Liver (tissue), 9 donors: ENCODE results near the gene DNAJC15. TPM values are rescaled to one million over a fixed set of nuclear protein-coding genes. Genes with fewer than 3 reads are reported as not detected.

Source experiments
- DNase-seq: peaks from one replicate; pipeline ENCODE4 v3.0.0-alpha.2; 2017; ENCODE audit warnings: low spot score
- H3K27ac ChIP-seq, 2 donors: one replicate each; pipeline ENCODE4 v1.7.0; 2013; ENCODE audit warnings: inconsistent platforms in 2 of 2, low read length in 2 of 2, control low read depth in 1 of 2, low read depth in 1 of 2, mild to moderate bottlenecking in 1 of 2
- H3K27me3 ChIP-seq, 4 donors: one replicate each; pipeline versions ENCODE4 v1.6.1 to v1.7.0; 2013; ENCODE audit warnings: low read length in 3 of 4, inconsistent platforms in 1 of 4, mild to moderate bottlenecking in 1 of 4, moderate library complexity in 1 of 4; ENCODE audit not compliant: control insufficient read depth in 4 of 4, insufficient read depth in 4 of 4
- H3K36me3 ChIP-seq, 4 donors: one replicate each; pipeline versions ENCODE4 v1.6.1 to v1.7.0; 2013; ENCODE audit warnings: low read length in 3 of 4, mild to moderate bottlenecking in 3 of 4, low read depth in 1 of 4, moderate library complexity in 1 of 4; ENCODE audit not compliant: control insufficient read depth in 4 of 4, insufficient read depth in 3 of 4
- H3K4me1 ChIP-seq, 4 donors: one replicate each; pipeline versions ENCODE4 v1.6.1 to v1.7.0; 2013; ENCODE audit warnings: low read length in 3 of 4, mild to moderate bottlenecking in 3 of 4, moderate library complexity in 1 of 4; ENCODE audit not compliant: control insufficient read depth in 4 of 4, insufficient read depth in 4 of 4
- H3K4me3 ChIP-seq, 3 donors: one replicate each; pipeline versions ENCODE4 v1.6.1 to v1.7.0; 2013; ENCODE audit warnings: low read length in 3 of 3, control low read depth in 1 of 3, low read depth in 1 of 3, mild to moderate bottlenecking in 1 of 3
- H3K9ac ChIP-seq, 2 donors: one replicate each; pipeline ENCODE4 v1.7.0; 2013; ENCODE audit warnings: low read length in 2 of 2, mild to moderate bottlenecking in 2 of 2, moderate library complexity in 2 of 2, control low read depth in 1 of 2, low read depth in 1 of 2
- H3K9me3 ChIP-seq, 4 donors: one replicate each; pipeline versions ENCODE4 v1.6.1 to v1.7.0; 2013; ENCODE audit warnings: low read length in 3 of 4; ENCODE audit not compliant: control insufficient read depth in 4 of 4
- EGR1 ChIP-seq, 2 donors: IDR thresholded peaks; 2 replicates each; pipeline ENCODE4 v1.6.1; 2016 to 2018; ENCODE audit warnings: antibody characterized with exemption in 2 of 2, low read depth in 2 of 2
- FOXA1 ChIP-seq: IDR thresholded peaks from 2 replicates; pipeline ENCODE4 v1.6.1; 2016; ENCODE audit warnings: antibody characterized with exemption
- FOXA2 ChIP-seq: IDR thresholded peaks from 2 replicates; pipeline ENCODE4 v1.6.1; 2016; ENCODE audit warnings: antibody characterized with exemption
- GABPA ChIP-seq, 2 donors: IDR thresholded peaks in 1 of 2; conservative IDR thresholded peaks in 1 of 2; 2 replicates each; pipeline ENCODE4 v1.6.1; 2016; ENCODE audit warnings: antibody characterized with exemption in 2 of 2, mild to moderate bottlenecking in 1 of 2, moderate library complexity in 1 of 2
- HNF4A ChIP-seq, 2 donors: conservative IDR thresholded peaks; 2 replicates each; pipeline ENCODE4 v1.6.1; 2016; ENCODE audit warnings: antibody characterized with exemption in 2 of 2, mild to moderate bottlenecking in 2 of 2
- HNF4G ChIP-seq: IDR thresholded peaks from 2 replicates; pipeline ENCODE4 v1.6.1; 2016; ENCODE audit warnings: antibody characterized with exemption
- JUND ChIP-seq, 2 donors: IDR thresholded peaks; 2 replicates each; pipeline ENCODE4 v1.6.1; 2016; ENCODE audit warnings: antibody characterized with exemption in 2 of 2
- NR2F2 ChIP-seq: IDR thresholded peaks from 2 replicates; pipeline ENCODE4 v1.6.1; 2016; ENCODE audit warnings: antibody characterized with exemption
- RAD21 ChIP-seq, 2 donors: IDR thresholded peaks; 2 replicates each; pipeline ENCODE4 v1.6.1; 2016; ENCODE audit warnings: antibody characterized with exemption in 2 of 2, mild to moderate bottlenecking in 2 of 2
- RXRA ChIP-seq, 2 donors: IDR thresholded peaks; 2 replicates each; pipeline ENCODE4 v1.6.1; 2017 to 2018; ENCODE audit warnings: antibody characterized with exemption in 2 of 2, mild to moderate bottlenecking in 1 of 2
- SP1 ChIP-seq: IDR thresholded peaks from 2 replicates; pipeline ENCODE4 v1.6.1; 2018; ENCODE audit warnings: antibody characterized with exemption, mild to moderate bottlenecking
- TAF1 ChIP-seq: conservative IDR thresholded peaks from 2 replicates; pipeline ENCODE4 v1.6.1; 2016; ENCODE audit warnings: antibody characterized with exemption, mild to moderate bottlenecking
- YY1 ChIP-seq: IDR thresholded peaks from 2 replicates; pipeline ENCODE4 v1.6.1; 2016; ENCODE audit warnings: antibody characterized with exemption, mild to moderate bottlenecking
- WGBS: extraction: QIAGEN DNeasy Blood & Tissue Kit; methylation state at CpG from one replicate; pipeline ENCODE4 v1.1.7; 2013; 5-methylcytosine and 5-hydroxymethylcytosine counted together
- polyA plus RNA-seq, 2 donors: library from polyadenylated mRNA; stranded (reverse) in 1 of 2; unstranded in 1 of 2; fragments of 200-250 nt in 1 of 2; fragments of >200 nt in 1 of 2; fragmentation: Nextera tagmentation in 1 of 2; extraction: Ambion mirVana in 1 of 2; gene quantifications; one replicate each; pipeline versions ENCODE4 v1.2.1 to v1.2.3, GENCODE V29; 2013 to 2015
- total RNA-seq, 2 donors: library from RNA; depleted of rRNA; stranded (reverse); fragments of >200 nt; gene quantifications; one replicate each; pipeline ENCODE4 v1.2.3, GENCODE V29; 2014
- TF ChIP-seq, protein P1 (sequence below): IDR thresholded peaks from 2 replicates; pipeline ENCODE4 v1.6.1; 2016; ENCODE audit warnings: antibody characterized with exemption
- TF ChIP-seq, protein P2 (sequence below): fragments of 150-350 bp; IDR thresholded peaks from 2 replicates; pipeline ENCODE4 v1.5.1; 2017; ENCODE audit warnings: improper control_type of control experiment, low read depth, low read length; ENCODE audit not compliant: missing input control
- TF ChIP-seq, protein P3 (sequence below): IDR thresholded peaks from 2 replicates; pipeline ENCODE4 v1.6.1; 2016; ENCODE audit warnings: antibody characterized with exemption, mild to moderate bottlenecking
- TF ChIP-seq, protein P4 (sequence below): IDR thresholded peaks from 2 replicates; pipeline ENCODE4 v1.6.1; 2016; ENCODE audit warnings: antibody characterized with exemption
- TF ChIP-seq, protein P5 (sequence below): IDR thresholded peaks from 2 replicates; pipeline ENCODE4 v1.6.1; 2016; ENCODE audit warnings: antibody characterized with exemption
- donor health status: healthy.
- donor health status: healthy.
- donor health status: healthy.
- donor health status: healthy.
- donor health status: healthy.

Gene DNAJC15
- total and polyA plus RNA-seq, 4 donors, result 5.8 to 55.4 (median 14.0) TPM

DNA sequence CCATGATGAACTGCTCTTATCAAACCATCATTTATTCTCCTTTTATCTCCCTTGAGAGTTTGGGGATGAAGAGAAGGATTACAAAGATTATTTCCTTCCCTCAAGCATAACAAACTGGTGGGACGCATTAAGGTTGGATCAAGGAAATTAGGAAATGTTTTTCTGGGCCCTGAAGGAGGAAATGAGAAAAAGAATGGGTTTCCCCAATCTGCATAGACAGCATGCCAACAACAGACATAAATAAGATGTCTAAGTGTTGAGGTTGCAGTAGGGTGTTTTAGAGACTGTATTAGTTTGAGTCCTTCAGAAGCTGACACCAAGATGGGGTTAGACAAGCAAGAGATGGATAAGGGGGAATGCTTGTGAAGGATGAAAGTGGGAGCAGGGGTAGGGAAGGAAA, 38.7 kb upstream of the DNAJC15 start:
- TF ChIP-seq NR2F2 (no peak), EGR1 (IDR thresholded peaks at IDR 0.05; ENCODE audit: low read depth in 2 of 2) (no peak), FOXA1 (no peak), FOXA2 (no peak), HNF4G (no peak), RXRA (IDR thresholded peaks at IDR 0.05) (no peak), HNF4A (conservative IDR thresholded peaks at IDR 0.05) (no peak), TAF1 (no peak), RAD21 (IDR thresholded peaks at IDR 0.05) (no peak)
- TF ChIP-seq, protein P1, sequence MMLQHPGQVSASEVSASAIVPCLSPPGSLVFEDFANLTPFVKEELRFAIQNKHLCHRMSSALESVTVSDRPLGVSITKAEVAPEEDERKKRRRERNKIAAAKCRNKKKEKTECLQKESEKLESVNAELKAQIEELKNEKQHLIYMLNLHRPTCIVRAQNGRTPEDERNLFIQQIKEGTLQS, result no peak
- TF ChIP-seq, protein P2, sequence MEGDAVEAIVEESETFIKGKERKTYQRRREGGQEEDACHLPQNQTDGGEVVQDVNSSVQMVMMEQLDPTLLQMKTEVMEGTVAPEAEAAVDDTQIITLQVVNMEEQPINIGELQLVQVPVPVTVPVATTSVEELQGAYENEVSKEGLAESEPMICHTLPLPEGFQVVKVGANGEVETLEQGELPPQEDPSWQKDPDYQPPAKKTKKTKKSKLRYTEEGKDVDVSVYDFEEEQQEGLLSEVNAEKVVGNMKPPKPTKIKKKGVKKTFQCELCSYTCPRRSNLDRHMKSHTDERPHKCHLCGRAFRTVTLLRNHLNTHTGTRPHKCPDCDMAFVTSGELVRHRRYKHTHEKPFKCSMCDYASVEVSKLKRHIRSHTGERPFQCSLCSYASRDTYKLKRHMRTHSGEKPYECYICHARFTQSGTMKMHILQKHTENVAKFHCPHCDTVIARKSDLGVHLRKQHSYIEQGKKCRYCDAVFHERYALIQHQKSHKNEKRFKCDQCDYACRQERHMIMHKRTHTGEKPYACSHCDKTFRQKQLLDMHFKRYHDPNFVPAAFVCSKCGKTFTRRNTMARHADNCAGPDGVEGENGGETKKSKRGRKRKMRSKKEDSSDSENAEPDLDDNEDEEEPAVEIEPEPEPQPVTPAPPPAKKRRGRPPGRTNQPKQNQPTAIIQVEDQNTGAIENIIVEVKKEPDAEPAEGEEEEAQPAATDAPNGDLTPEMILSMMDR, result no peak
- Histone ChIP-seq H3K4me1 (peaks cover 3 to 11% (median 8%) of the 10 kb centered on the region in 4 donors), H3K36me3 (no peaks in the 10 kb centered on the region), H3K27me3 (no peaks in the 10 kb centered on the region), H3K9ac (no peak overlapping the region), H3K27ac (no peak overlapping the region), H3K9me3 (no peaks in the 10 kb centered on the region), H3K4me3 (no peak overlapping the region)
- 78% methylated on average over 1 of the region's 1 CpG for WGBS
- DNase-seq, result no peak

DNA sequence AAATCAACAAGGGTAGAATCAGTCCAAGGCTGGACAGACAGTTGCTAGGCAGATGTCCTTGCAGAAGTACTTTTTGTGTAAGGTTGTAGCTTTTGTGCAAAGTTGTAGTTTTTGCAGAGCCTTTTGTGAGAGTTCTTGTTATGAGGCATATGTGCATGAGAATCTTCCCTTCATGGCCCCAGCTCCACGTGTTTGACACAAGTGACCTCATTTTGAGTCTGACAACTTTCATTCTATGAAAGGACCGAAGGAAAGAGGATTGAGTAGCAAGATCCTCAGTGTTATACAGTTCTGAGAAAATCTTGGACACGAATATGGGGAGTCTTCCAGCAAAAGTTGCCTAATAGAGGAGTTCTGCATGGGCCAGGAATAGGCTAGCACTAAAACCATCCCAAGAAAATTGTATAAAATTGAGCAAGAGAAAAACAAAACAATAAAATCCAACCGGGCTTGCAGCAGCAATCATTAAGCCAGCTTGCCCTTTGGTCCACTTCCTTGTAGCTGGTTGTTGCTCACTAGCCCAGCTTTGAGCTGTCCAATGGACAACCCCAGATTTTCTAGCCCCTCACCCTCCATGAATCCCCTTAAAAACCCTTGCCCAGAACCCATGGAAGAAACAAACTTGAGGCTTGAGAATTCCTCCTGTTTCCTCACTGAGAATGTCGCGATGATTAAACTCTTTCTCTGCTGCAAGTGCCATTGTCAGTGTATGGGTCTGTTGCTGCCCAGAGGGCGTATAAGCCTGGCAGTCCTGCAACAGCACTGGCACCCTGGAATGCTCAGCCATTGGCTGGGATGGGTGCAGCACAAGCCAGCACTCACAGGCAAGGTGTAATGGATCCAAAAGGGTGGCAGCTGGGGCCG, 37.8 kb upstream of the DNAJC15 start:
- Histone ChIP-seq H3K36me3 (no peaks in the 10 kb centered on the region), H3K27me3 (no peaks in the 10 kb centered on the region), H3K4me3 (peak overlapping the region in 1 of 3 donors; percentile 20), H3K4me1 (peaks cover 3 to 15% (median 8%) of the 10 kb centered on the region in 4 donors), H3K9me3 (no peaks in the 10 kb centered on the region), H3K27ac (peak overlapping the region; percentile 38 to 70), H3K9ac (no peak overlapping the region)
- TF ChIP-seq EGR1 (IDR thresholded peaks at IDR 0.05; ENCODE audit: low read depth in 2 of 2), result no peak
- TF ChIP-seq FOXA2, result no peak
- TF ChIP-seq GABPA (IDR thresholded peaks at IDR 0.05 in 1 of 2, conservative IDR thresholded peaks at IDR 0.05 in 1 of 2), result no peak
- peak; percentile 95 for TF ChIP-seq SP1
- no peak for TF ChIP-seq TAF1
- TF ChIP-seq, protein P2, result no peak
- TF ChIP-seq, protein P3, sequence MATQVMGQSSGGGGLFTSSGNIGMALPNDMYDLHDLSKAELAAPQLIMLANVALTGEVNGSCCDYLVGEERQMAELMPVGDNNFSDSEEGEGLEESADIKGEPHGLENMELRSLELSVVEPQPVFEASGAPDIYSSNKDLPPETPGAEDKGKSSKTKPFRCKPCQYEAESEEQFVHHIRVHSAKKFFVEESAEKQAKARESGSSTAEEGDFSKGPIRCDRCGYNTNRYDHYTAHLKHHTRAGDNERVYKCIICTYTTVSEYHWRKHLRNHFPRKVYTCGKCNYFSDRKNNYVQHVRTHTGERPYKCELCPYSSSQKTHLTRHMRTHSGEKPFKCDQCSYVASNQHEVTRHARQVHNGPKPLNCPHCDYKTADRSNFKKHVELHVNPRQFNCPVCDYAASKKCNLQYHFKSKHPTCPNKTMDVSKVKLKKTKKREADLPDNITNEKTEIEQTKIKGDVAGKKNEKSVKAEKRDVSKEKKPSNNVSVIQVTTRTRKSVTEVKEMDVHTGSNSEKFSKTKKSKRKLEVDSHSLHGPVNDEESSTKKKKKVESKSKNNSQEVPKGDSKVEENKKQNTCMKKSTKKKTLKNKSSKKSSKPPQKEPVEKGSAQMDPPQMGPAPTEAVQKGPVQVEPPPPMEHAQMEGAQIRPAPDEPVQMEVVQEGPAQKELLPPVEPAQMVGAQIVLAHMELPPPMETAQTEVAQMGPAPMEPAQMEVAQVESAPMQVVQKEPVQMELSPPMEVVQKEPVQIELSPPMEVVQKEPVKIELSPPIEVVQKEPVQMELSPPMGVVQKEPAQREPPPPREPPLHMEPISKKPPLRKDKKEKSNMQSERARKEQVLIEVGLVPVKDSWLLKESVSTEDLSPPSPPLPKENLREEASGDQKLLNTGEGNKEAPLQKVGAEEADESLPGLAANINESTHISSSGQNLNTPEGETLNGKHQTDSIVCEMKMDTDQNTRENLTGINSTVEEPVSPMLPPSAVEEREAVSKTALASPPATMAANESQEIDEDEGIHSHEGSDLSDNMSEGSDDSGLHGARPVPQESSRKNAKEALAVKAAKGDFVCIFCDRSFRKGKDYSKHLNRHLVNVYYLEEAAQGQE, result peak; percentile 72
- TF ChIP-seq RXRA (IDR thresholded peaks at IDR 0.05), result peak; percentile 75 to 77
- TF ChIP-seq HNF4G, result no peak
- peak in 1 of 2 donors; percentile 21 for TF ChIP-seq RAD21 (IDR thresholded peaks at IDR 0.05)
- TF ChIP-seq HNF4A (conservative IDR thresholded peaks at IDR 0.05), result peak; percentile 36 to 47
- TF ChIP-seq, protein P4, sequence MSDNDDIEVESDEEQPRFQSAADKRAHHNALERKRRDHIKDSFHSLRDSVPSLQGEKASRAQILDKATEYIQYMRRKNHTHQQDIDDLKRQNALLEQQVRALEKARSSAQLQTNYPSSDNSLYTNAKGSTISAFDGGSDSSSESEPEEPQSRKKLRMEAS, result peak; percentile 40
- TF ChIP-seq NR2F2, result peak; percentile 21
- TF ChIP-seq YY1, result peak; percentile 87
- TF ChIP-seq, protein P5, sequence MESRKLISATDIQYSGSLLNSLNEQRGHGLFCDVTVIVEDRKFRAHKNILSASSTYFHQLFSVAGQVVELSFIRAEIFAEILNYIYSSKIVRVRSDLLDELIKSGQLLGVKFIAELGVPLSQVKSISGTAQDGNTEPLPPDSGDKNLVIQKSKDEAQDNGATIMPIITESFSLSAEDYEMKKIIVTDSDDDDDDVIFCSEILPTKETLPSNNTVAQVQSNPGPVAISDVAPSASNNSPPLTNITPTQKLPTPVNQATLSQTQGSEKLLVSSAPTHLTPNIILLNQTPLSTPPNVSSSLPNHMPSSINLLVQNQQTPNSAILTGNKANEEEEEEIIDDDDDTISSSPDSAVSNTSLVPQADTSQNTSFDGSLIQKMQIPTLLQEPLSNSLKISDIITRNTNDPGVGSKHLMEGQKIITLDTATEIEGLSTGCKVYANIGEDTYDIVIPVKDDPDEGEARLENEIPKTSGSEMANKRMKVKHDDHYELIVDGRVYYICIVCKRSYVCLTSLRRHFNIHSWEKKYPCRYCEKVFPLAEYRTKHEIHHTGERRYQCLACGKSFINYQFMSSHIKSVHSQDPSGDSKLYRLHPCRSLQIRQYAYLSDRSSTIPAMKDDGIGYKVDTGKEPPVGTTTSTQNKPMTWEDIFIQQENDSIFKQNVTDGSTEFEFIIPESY, result no peak
- peak in 1 of 2 donors; percentile 25 for TF ChIP-seq JUND (IDR thresholded peaks at IDR 0.05)
- TF ChIP-seq, protein P1, result no peak
- TF ChIP-seq FOXA1, result no peak
- DNase-seq, result no peak
- 33% methylated on average over 8 of the region's 8 CpGs for WGBS
